Stimulated activated CD4-positive, alpha-beta T cell treated with anti-CD3 and anti-CD28 coated beads, TNF-alpha, amount 100 ng/mL, for 4 hours (primary cell): ENCODE data around the gene EFL1.

ENCODE experiments used
- DNase-seq, 3 experiments: peaks; one replicate each; pipeline ENCODE4 v3.0.0-alpha.2; 2020; ENCODE audit warnings: low read depth in 3 of 3

The EFL1 gene

DNA sequence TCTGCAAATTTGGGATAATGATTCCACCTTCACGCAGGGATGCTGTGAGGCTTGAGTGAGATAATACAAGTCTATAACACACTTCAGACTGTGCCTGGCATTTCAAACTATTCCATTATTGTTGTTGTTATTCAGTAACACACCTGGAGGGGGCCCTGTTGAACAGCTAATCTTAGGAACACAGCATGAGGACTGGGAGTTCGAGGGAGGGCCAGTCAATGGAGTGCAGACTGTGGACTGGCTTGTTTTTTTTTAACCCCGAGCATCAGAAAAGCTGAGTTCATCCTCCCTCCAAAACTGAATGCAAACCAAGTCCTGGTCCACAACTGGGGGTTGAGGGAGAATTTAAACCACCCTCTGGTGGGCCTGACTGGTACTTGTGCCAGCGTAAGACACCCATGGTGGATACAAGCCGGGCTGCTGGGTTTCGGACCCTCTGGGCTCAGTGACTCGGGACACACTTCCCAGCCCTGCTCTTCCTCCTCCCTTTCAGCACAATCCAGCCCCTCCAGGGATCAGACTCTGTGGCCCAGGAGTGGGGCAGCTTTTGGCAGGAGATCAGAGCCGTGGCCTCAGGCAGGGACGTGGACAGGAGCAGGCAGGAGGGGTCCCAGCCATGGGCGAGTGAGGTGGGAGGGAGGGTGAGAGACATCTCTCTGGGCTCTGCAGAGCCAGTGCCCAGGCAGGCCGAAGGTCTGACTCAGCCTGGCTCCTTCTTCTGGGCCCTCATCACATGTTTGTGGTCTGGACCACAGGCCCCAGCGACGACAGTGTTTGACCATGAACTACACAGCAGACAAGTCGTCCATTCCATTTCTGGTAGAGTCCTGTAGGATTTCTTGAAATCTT lies 180.4 kb downstream of the EFL1 start:
- no peak for DNase-seq

DNA sequence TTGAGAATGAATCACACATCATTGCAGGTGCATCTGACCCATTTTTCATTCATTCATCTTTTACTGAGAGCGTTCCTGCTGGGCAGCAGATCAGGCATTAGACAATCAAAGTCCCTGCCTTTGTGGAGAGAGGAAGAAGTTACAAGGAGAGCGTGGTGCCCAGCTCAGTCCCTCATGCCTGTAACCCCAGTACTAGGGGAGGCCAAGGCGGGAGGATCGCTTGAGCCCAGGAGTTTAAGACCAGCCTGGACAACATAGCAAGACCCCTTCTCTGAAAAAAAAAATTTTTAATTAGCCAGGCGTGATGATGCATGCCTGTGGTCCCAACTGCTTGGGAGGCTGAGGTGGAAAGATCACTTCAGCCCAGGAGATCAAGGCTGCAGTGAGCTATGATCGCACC lies 181.8 kb downstream of the EFL1 start:
- DNase-seq: no peak
